ENCODE results near the gene BRINP1.

BRINP1 gene

GRCh38 chr9:119278171-119278570 is 91.1 kb downstream of the BRINP1 start:
- DNase-seq (ENCODE audit: low read depth), result no peak

GRCh38 chr9:119273984-119274665 is 95.1 kb downstream of the BRINP1 start:
- DNase-seq (ENCODE audit: low read depth), result no peak

- no peak for DNase-seq (ENCODE audit: low read depth)
Observed at GRCh38 chr9:119273325-119273904, 95.8 kb downstream of the BRINP1 start.

- DNase-seq (ENCODE audit: low read depth), result no peak
Observed at GRCh38 chr9:119272500-119273211, 96.6 kb downstream of the BRINP1 start.

GRCh38 chr9:119268985-119269384 is 100.2 kb downstream of the BRINP1 start:
- no peak for DNase-seq (ENCODE audit: low read depth)

- no peak for DNase-seq (ENCODE audit: low read depth)
Observed at GRCh38 chr9:119264165-119264564, 105.1 kb downstream of the BRINP1 start.

GRCh38 chr9:119257592-119257991 is 111.6 kb downstream of the BRINP1 start:
- DNase-seq (ENCODE audit: low read depth), result no peak

- DNase-seq (ENCODE audit: low read depth), result no peak
Observed at GRCh38 chr9:119255116-119255515, 114.1 kb downstream of the BRINP1 start.

GRCh38 chr9:119252671-119253299 is 116.5 kb downstream of the BRINP1 start:
- no peak for DNase-seq (ENCODE audit: low read depth)

- DNase-seq (ENCODE audit: low read depth), result no peak
Observed at GRCh38 chr9:119251936-119252335, 117.3 kb downstream of the BRINP1 start.

GRCh38 chr9:119250730-119251129 is 118.5 kb downstream of the BRINP1 start:
- DNase-seq (ENCODE audit: low read depth), result no peak

- DNase-seq (ENCODE audit: low read depth), result no peak
Observed at GRCh38 chr9:119240546-119240945, 128.7 kb downstream of the BRINP1 start.

GRCh38 chr9:119234636-119235035 is 134.6 kb downstream of the BRINP1 start:
- no peak for DNase-seq (ENCODE audit: low read depth)

- no peak for DNase-seq (ENCODE audit: low read depth)
Observed at GRCh38 chr9:119227422-119227821, 141.8 kb downstream of the BRINP1 start.

- DNase-seq (ENCODE audit: low read depth), result no peak
Observed at GRCh38 chr9:119224431-119224830, 144.8 kb downstream of the BRINP1 start.

- DNase-seq (ENCODE audit: low read depth), result no peak
Observed at GRCh38 chr9:119221276-119221675, 148.0 kb downstream of the BRINP1 start.

- DNase-seq (ENCODE audit: low read depth), result no peak
Observed at GRCh38 chr9:119218293-119218692, 150.9 kb downstream of the BRINP1 start.

GRCh38 chr9:119216651-119217331 is 152.4 kb downstream of the BRINP1 start:
- DNase-seq (ENCODE audit: low read depth), result no peak

- no peak for DNase-seq (ENCODE audit: low read depth)
Observed at GRCh38 chr9:119215651-119216050, 153.6 kb downstream of the BRINP1 start.

- DNase-seq (ENCODE audit: low read depth), result no peak
Observed at GRCh38 chr9:119213471-119213870, 155.8 kb downstream of the BRINP1 start.

- no peak for DNase-seq (ENCODE audit: low read depth)
Observed at GRCh38 chr9:119197893-119198607, 171.2 kb downstream of the BRINP1 start.

GRCh38 chr9:119195521-119195920 is 173.7 kb downstream of the BRINP1 start:
- DNase-seq (ENCODE audit: low read depth), result no peak
